K562 (cell line): Measurements from ENCODE around the gene JUN. TPM values are rescaled to one million over a fixed set of nuclear protein-coding genes. Genes with fewer than 3 reads are reported as not detected.

ENCODE experiments used
- ASH1L ChIP-seq: fragments of 450-650 bp; IDR thresholded peaks from 2 replicates; pipeline ENCODE4 v1.6.1; 2018; ENCODE audit warnings: borderline replicate concordance, mild to moderate bottlenecking, low read depth; ENCODE audit not compliant: partially characterized antibody
- BHLHE40 ChIP-seq: IDR thresholded peaks from 2 replicates; pipeline ENCODE4 v1.6.1; 2011; ENCODE audit warnings: low read length, improper control_type of control experiment
- ESRRB ChIP-seq: fragments of 250-450 bp; sonication (Bioruptor Pico); IDR thresholded peaks from 2 replicates; pipeline ENCODE4 v1.5.0; 2020; ENCODE audit warnings: mild to moderate bottlenecking, moderate library complexity, borderline replicate concordance
- FOXJ3 ChIP-seq: sonication (generic); formaldehyde crosslinking; IDR thresholded peaks from 2 replicates; pipeline ENCODE4 v1.4.0; 2020; ENCODE audit warnings: mild to moderate bottlenecking, missing genetic modification reagents
- KDM4B ChIP-seq, 2 experiments: fragments of 450-650 bp in 1 of 2; sonication (generic) in 1 of 2; IDR thresholded peaks; 2 replicates each; pipeline ENCODE4 v1.6.1; 2016 to 2017; ENCODE audit warnings: borderline replicate concordance in 2 of 2, antibody characterized with exemption in 1 of 2, low read depth in 1 of 2, mild to moderate bottlenecking in 1 of 2
- LCOR ChIP-seq: sonication (generic); formaldehyde crosslinking; IDR thresholded peaks from 2 replicates; pipeline ENCODE4 v1.8.0; 2022; ENCODE audit warnings: mild to moderate bottlenecking, missing genetic modification reagents
- MEIS2 ChIP-seq: fragments of 450-650 bp; IDR thresholded peaks from 2 replicates; pipeline ENCODE4 v1.6.1; 2014; ENCODE audit warnings: mild to moderate bottlenecking; ENCODE audit not compliant: partially characterized antibody
- NCOA2 ChIP-seq, 2 experiments: fragments of 450-650 bp; IDR thresholded peaks; 2 replicates each; pipeline ENCODE4 v1.6.1; 2018; ENCODE audit warnings: mild to moderate bottlenecking in 2 of 2, moderate library complexity in 1 of 2; ENCODE audit not compliant: partially characterized antibody in 2 of 2
- PHF8 ChIP-seq: fragments of 200-600 bp; sonication (generic); IDR thresholded peaks from 2 replicates; pipeline ENCODE4 v1.6.1; 2012; ENCODE audit warnings: mixed run types, mild to moderate bottlenecking, inconsistent platforms, low read length, moderate library complexity, borderline replicate concordance
- PHTF2 ChIP-seq: fragments of 250-450 bp; sonication (Bioruptor Pico); IDR thresholded peaks from 2 replicates; pipeline ENCODE4 v1.5.0; 2021; ENCODE audit warnings: mild to moderate bottlenecking
- POLR2AphosphoS2 ChIP-seq: IDR thresholded peaks from 2 replicates; pipeline ENCODE4 v1.6.1; 2012; ENCODE audit warnings: low read length, improper control_type of control experiment
- POLR2H ChIP-seq: IDR thresholded peaks from 2 replicates; pipeline ENCODE4 v1.6.1; 2016; ENCODE audit warnings: missing genetic modification characterization, low read depth, mild to moderate bottlenecking, control low read depth, missing compliant biosample characterization, moderate library complexity
- SRSF3 ChIP-seq: fragments of 200-400 bp; formaldehyde crosslinking; IDR thresholded peaks from 2 replicates; pipeline ENCODE4 v1.6.1; 2016; ENCODE audit warnings: mild to moderate bottlenecking, low read length, moderate library complexity; ENCODE audit not compliant: insufficient read depth
- ZBED1 ChIP-seq: IDR thresholded peaks from 2 replicates; pipeline ENCODE4 v1.6.1; 2014
- ZNF23 ChIP-seq: fragments of 250-450 bp; sonication (Bioruptor Pico); IDR thresholded peaks from 2 replicates; pipeline ENCODE4 v1.4.0; 2020; ENCODE audit warnings: mild to moderate bottlenecking
- ZNF561 ChIP-seq: fragments of 450-650 bp; formaldehyde crosslinking; conservative IDR thresholded peaks from 2 replicates; pipeline ENCODE4 v1.4.0; 2020; ENCODE audit warnings: mild to moderate bottlenecking, moderate library complexity
- ZNF696 ChIP-seq: fragments of 250-450 bp; sonication (Bioruptor Pico); conservative IDR thresholded peaks from 2 replicates; pipeline ENCODE4 v1.4.0; 2020; ENCODE audit warnings: mild to moderate bottlenecking, moderate library complexity
- polyA plus RNA-seq, 8 experiments: library from polyadenylated mRNA; depleted of rRNA in 4 of 8; stranded (reverse) in 5 of 8; unstranded in 3 of 8; fragments of >200 nt; fragmentation: Nextera tagmentation in 2 of 8; fragmentation: Illumina TruSeq in 1 of 8; extraction: Ambion mirVana in 2 of 8; extraction: Trizol in 1 of 8; gene quantifications; 2 replicates each; pipeline versions ENCODE4 v1.2.1 to v1.2.3, GENCODE V29; 2011 to 2014; ENCODE audit warnings: inconsistent platforms in 1 of 8, missing spikeins in 1 of 8
- total RNA-seq, 7 experiments: library from RNA; depleted of rRNA in 6 of 7; stranded (reverse); fragments of >200 nt in 6 of 7; fragmentation: Illumina TruSeq in 2 of 7; extraction: Trizol in 2 of 7; gene quantifications; 2 replicates each; pipeline versions ENCODE4 v1.2.1 to v1.2.3, GENCODE V29; 2011 to 2021; ENCODE audit warnings: low replicate concordance in 1 of 7
- TF ChIP-seq, protein P1 (sequence below), 2 experiments: fragments of 450-650 bp; IDR thresholded peaks; 2 replicates each; pipeline ENCODE4 v1.6.1; 2016; ENCODE audit warnings: mild to moderate bottlenecking in 2 of 2, borderline replicate concordance in 1 of 2, low read depth in 1 of 2, moderate library complexity in 1 of 2
- TF ChIP-seq, protein P2 (sequence below): fragments of 450-650 bp; formaldehyde crosslinking; conservative IDR thresholded peaks from 2 replicates; pipeline ENCODE4 v1.4.0; 2022; ENCODE audit warnings: mild to moderate bottlenecking, missing genetic modification characterization

The JUN gene
- total and polyA plus RNA-seq, 9 of the 15 experiments (the other 6 are each of a cell fraction or from before 2014, with no cell fraction given) = 0.32 to 23.4 (median 4.0) TPM

GRCh38 chr1:58815069-58815685 lies 31.3 kb upstream of the JUN start (continued):
- no peak for TF ChIP-seq KDM4B (IDR thresholded peaks at IDR 0.05; ENCODE audit: borderline replicate concordance in 2 of 2, low read depth in 1 of 2)
- TF ChIP-seq, protein P1, sequence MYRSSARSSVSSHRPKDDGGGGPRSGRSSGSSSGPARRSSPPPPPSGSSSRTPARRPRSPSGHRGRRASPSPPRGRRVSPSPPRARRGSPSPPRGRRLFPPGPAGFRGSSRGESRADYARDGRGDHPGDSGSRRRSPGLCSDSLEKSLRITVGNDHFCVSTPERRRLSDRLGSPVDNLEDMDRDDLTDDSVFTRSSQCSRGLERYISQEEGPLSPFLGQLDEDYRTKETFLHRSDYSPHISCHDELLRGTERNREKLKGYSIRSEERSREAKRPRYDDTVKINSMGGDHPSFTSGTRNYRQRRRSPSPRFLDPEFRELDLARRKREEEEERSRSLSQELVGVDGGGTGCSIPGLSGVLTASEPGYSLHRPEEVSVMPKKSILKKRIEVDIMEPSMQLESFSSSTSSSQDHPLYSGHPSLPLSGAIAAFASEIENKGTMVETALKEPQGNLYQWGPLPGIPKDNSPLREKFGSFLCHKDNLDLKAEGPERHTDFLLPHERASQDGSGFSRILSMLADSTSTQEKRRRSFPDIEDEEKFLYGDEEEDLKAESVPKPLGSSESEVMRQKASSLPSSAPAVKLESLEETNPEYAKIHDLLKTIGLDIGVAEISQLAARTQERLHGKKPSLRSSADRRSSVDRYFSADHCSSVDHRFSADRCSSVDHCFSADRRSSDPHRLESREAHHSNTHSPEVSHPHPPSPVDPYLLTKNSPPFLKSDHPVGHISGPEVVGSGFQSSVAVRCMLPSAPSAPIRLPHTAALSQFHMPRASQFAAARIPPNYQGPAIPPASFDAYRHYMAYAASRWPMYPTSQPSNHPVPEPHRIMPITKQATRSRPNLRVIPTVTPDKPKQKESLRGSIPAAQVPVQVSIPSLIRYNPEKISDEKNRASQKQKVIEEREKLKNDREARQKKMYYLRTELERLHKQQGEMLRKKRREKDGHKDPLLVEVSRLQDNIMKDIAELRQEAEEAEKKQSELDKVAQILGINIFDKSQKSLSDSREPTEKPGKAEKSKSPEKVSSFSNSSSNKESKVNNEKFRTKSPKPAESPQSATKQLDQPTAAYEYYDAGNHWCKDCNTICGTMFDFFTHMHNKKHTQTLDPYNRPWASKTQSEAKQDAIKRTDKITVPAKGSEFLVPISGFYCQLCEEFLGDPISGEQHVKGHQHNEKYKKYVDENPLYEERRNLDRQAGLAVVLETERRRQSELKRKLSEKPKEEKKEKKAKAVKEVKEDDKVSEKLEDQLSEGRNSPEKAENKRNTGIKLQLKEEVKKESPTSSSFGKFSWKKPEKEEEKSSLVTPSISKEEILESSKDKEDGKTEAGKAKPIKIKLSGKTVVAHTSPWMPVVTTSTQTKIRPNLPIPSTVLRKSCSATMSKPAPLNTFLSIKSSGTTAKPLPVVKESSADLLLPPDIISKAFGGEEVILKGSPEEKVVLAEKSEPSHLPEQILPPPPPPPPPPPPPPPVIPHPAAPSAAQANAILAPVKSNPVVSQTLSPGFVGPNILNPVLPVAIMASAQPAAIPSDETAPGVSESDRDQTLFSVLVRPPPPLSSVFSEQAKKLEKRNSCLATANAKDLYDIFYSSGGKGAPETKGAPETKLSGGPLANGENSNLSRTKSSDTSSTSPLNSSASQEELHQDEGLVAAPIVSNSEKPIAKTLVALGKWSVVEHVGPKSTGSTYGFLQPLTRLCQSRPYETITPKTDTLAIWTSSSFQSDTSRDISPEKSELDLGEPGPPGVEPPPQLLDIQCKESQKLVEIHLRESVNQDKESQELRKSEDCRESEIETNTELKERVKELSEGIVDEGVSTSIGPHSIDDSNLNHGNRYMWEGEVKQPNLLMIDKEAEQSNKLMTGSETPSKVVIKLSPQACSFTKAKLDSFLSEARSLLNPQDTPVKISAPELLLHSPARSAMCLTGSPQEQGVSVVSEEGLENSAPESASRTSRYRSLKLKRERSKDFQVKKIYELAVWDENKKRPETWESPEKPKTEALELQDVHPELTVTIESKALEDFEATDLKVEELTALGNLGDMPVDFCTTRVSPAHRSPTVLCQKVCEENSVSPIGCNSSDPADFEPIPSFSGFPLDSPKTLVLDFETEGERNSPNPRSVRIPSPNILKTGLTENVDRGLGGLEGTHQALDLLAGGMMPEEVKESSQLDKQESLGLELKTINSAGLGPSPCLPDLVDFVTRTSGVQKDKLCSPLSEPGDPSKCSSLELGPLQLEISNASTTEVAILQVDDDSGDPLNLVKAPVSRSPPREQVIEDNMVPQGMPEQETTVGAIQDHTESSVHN (IDR thresholded peaks at IDR 0.05; ENCODE audit: borderline replicate concordance in 1 of 2, low read depth in 1 of 2) = no peak
- TF ChIP-seq FOXJ3 (CRISPR knock-in tag) = no peak
- no peak for TF ChIP-seq POLR2AphosphoS2
- no peak for TF ChIP-seq MEIS2
- TF ChIP-seq ZNF561 (CRISPR knock-in tag) = no peak
- no peak for TF ChIP-seq POLR2H (tag)
- no peak for TF ChIP-seq LCOR
- no peak for TF ChIP-seq ZNF696 (CRISPR knock-in tag)
- no peak for TF ChIP-seq NCOA2 (IDR thresholded peaks at IDR 0.05; ENCODE audit: partially characterized antibody in 2 of 2)
- no peak for TF ChIP-seq PHTF2
- no peak for TF ChIP-seq SRSF3
- TF ChIP-seq, protein P2, sequence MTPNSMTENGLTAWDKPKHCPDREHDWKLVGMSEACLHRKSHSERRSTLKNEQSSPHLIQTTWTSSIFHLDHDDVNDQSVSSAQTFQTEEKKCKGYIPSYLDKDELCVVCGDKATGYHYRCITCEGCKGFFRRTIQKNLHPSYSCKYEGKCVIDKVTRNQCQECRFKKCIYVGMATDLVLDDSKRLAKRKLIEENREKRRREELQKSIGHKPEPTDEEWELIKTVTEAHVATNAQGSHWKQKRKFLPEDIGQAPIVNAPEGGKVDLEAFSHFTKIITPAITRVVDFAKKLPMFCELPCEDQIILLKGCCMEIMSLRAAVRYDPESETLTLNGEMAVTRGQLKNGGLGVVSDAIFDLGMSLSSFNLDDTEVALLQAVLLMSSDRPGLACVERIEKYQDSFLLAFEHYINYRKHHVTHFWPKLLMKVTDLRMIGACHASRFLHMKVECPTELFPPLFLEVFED = no peak
- no peak for TF ChIP-seq ASH1L
- 0 out of 2 replicates have a peak, but pooled peaks have one; percentile 46 for TF ChIP-seq ZBED1
- TF ChIP-seq ESRRB = no peak
- peak; percentile 39; the same call in 1 of the 2 replicates for TF ChIP-seq BHLHE40
- no peak for TF ChIP-seq ZNF23 (CRISPR knock-in tag)
- TF ChIP-seq PHF8 = peak; percentile 43; the same call in 1 of the 2 replicates
